B cell (primary cell): Measurements from ENCODE around the gene TRIM24. TPM values are rescaled to one million over a fixed set of nuclear protein-coding genes. Genes with fewer than 3 reads are reported as not detected.

Experiments used
- ATAC-seq: fragments of 200-7000 bp; cut with Tn5 transposase; one replicate; pipeline ENCODE4 v1.10.0; 2021; ENCODE audit warnings: low read depth, mild to moderate bottlenecking, moderate number of reproducible peaks, moderate library complexity
- CTCF ChIA-PET: fragments of 350-600 bp; sonication (Branson Sonifier 250); formaldehyde crosslinking; loops from one replicate; lab custom pipeline; 2021; ENCODE audit warnings: antibody characterized with exemption, inconsistent platforms; lab: Charles Lee
- POLR2A ChIA-PET: fragments of 350-600 bp; sonication (Branson Sonifier 250); formaldehyde crosslinking; loops from one replicate; lab custom pipeline; 2021; ENCODE audit warnings: antibody characterized with exemption; lab: Charles Lee
- DNase-seq: peaks from one replicate; pipeline ENCODE4 v3.0.0; 2013
- H2AFZ ChIP-seq: 2 replicates; pipeline ENCODE4 v1.6.1; 2012; ENCODE audit warnings: mild to moderate bottlenecking, low read depth, low read length; ENCODE audit not compliant: insufficient read depth, poor library complexity, severe bottlenecking
- H3K27ac ChIP-seq, 2 donors: 1 replicate in 1 of 2; 2 replicates in 1 of 2; pipeline ENCODE4 v1.5.1; 2012 to 2013; ENCODE audit warnings: low read length in 2 of 2, mild to moderate bottlenecking in 2 of 2, moderate library complexity in 1 of 2
- H3K27me3 ChIP-seq, 4 experiments: fragments of 200-600 bp in 1 of 4; sonication (generic) in 1 of 4; replicated peaks in 1 of 4; 1 replicate in 2 of 4; 2 replicates in 2 of 4; pipeline versions ENCODE4 v1.6.1 to v1.7.0; 2013 to 2016; ENCODE audit warnings: low read length in 3 of 4, mild to moderate bottlenecking in 2 of 4, mixed read lengths in 1 of 4, moderate library complexity in 1 of 4; ENCODE audit not compliant: insufficient read depth in 4 of 4, control insufficient read depth in 3 of 4; ENCODE audit errors: control extremely low read depth in 1 of 4
- H3K36me3 ChIP-seq, 2 experiments: replicated peaks in 1 of 2; 1 replicate in 1 of 2; 2 replicates in 1 of 2; pipeline versions ENCODE4 v1.6.1 to v1.7.1; 2013; ENCODE audit warnings: low read length in 1 of 2; ENCODE audit not compliant: insufficient read depth in 2 of 2, control insufficient read depth in 1 of 2; ENCODE audit errors: control extremely low read depth in 1 of 2, extremely low read depth in 1 of 2
- H3K4me1 ChIP-seq, 2 donors: fragments of 200-600 bp in 1 of 2; sonication (generic) in 1 of 2; 1 replicate in 1 of 2; 2 replicates in 1 of 2; pipeline versions ENCODE4 v1.5.1 to v1.6.1; 2013 to 2017; ENCODE audit warnings: low read length in 2 of 2; ENCODE audit not compliant: control insufficient read depth in 2 of 2, insufficient read depth in 2 of 2
- H3K4me2 ChIP-seq: replicated peaks from 2 replicates; pipeline ENCODE3; 2012; ENCODE audit warnings: mild to moderate bottlenecking, low read depth, low read length; ENCODE audit not compliant: poor library complexity, severe bottlenecking
- H3K4me3 ChIP-seq, 5 experiments: fragments of 200-600 bp in 1 of 5; sonication (generic) in 1 of 5; 1 replicate in 3 of 5; 2 replicates in 2 of 5; pipeline versions ENCODE4 v1.5.1 to v1.7.0; 2011 to 2016; ENCODE audit warnings: low read length in 4 of 5, mild to moderate bottlenecking in 4 of 5, low read depth in 2 of 5, control low read depth in 1 of 5, moderate library complexity in 1 of 5; ENCODE audit not compliant: insufficient read depth in 1 of 5; ENCODE audit errors: control extremely low read depth in 1 of 5, extremely low read depth in 1 of 5
- H3K79me2 ChIP-seq: fragments of 200-600 bp; sonication (generic); one replicate; pipeline ENCODE4 v1.6.0; 2016; ENCODE audit warnings: low read length; ENCODE audit not compliant: control insufficient read depth, insufficient read depth
- H3K9ac ChIP-seq: fragments of 200-600 bp; sonication (generic); 2 replicates; pipeline ENCODE4 v1.6.1; 2017; ENCODE audit warnings: mild to moderate bottlenecking, low read length, moderate library complexity
- H3K9me3 ChIP-seq, 3 donors: one replicate each; pipeline versions ENCODE4 v1.6.1 to v1.7.1; 2013; ENCODE audit warnings: low read length in 2 of 3; ENCODE audit not compliant: control insufficient read depth in 2 of 3, insufficient read depth in 1 of 3; ENCODE audit errors: control extremely low read depth in 1 of 3
- H4K20me1 ChIP-seq: 2 replicates; pipeline ENCODE4 v1.6.0; 2012; ENCODE audit warnings: mild to moderate bottlenecking, low read length; ENCODE audit not compliant: insufficient read depth, control insufficient read depth, poor library complexity, severe bottlenecking
- H3K27ac Mint-ChIP-seq: one replicate; pipeline ENCODE4 v1.8.0; 2021; ENCODE audit warnings: mixed read lengths
- H3K27me3 Mint-ChIP-seq: one replicate; pipeline ENCODE4 v1.8.0; 2021; ENCODE audit warnings: mixed read lengths
- H3K4me1 Mint-ChIP-seq: one replicate; pipeline ENCODE4 v1.8.0; 2021; ENCODE audit warnings: mixed read lengths
- H3K4me3 Mint-ChIP-seq: one replicate; pipeline ENCODE4 v1.8.0; 2021; ENCODE audit warnings: mixed read lengths
- H3K9me3 Mint-ChIP-seq: one replicate; pipeline ENCODE4 v1.8.0; 2022; ENCODE audit warnings: mixed read lengths; ENCODE audit not compliant: insufficient read depth
- CTCF ChIP-seq: fragments of 200-600 bp; IDR thresholded peaks from one replicate; pipeline ENCODE4 v1.8.0; 2022; ENCODE audit warnings: antibody characterized with exemption, mild to moderate bottlenecking
- EZH2 ChIP-seq: IDR thresholded peaks from 2 replicates; pipeline ENCODE4 v1.6.1; 2012; ENCODE audit warnings: borderline replicate concordance, low read depth, mild to moderate bottlenecking, moderate library complexity, low read length; ENCODE audit not compliant: insufficient read depth, poor library complexity, severe bottlenecking
- WGBS: methylation state at CpG from one replicate; pipeline ENCODE4 v1.1.5; 2013; ENCODE audit warnings: missing lambda C conversion rate; ENCODE audit not compliant: insufficient coverage; 5-methylcytosine and 5-hydroxymethylcytosine counted together
- intact Hi-C: fragments of 100-400 bp; cut with micrococcal nuclease; formaldehyde crosslinking; loops from one replicate; pipeline ENCODE4 v1.10.0; 2022
- polyA plus RNA-seq: library from polyadenylated mRNA; depleted of rRNA; stranded (reverse); fragments of >200 nt; gene quantifications from 2 replicates; pipeline ENCODE4 v1.2.3, GENCODE V29; 2012
- total RNA-seq, 2 donors: library from RNA; stranded (reverse); fragments of 120-200 nt in 1 of 2; gene quantifications; 1 replicate in 1 of 2; 2 replicates in 1 of 2; pipeline versions ENCODE4 v1.2.3 to v1.2.4, GENCODE V29; 2013 to 2022

The TRIM24 gene
- total and polyA plus RNA-seq, 2 donors (not counting 1 experiment from before 2014, with no cell fraction given) = 3.7 to 18.7 TPM

GRCh38 chr7:138505361-138505873, 45.4 kb downstream of the TRIM24 start:
- no peaks in the 10 kb centered on the region for H4K20me1 ChIP-seq
- H3K9me3 ChIP-seq = no peaks in the 10 kb centered on the region
- H3K36me3 ChIP-seq = peaks cover 4 to 15% of the 10 kb centered on the region in 2 experiments
- no peak for DNase-seq
- intact Hi-C loops = no loop called here
- no peak overlapping the region for H3K4me2 ChIP-seq
- TF ChIP-seq CTCF = no peak
- no peak for TF ChIP-seq EZH2
- Mint-ChIP-seq H3K27me3 (no peaks in the 10 kb centered on the region), H3K9me3 (no peaks in the 10 kb centered on the region), H3K27ac (no peak overlapping the region), H3K4me3 (no peak overlapping the region), H3K4me1 (peaks cover 28% of the 10 kb centered on the region)
- ATAC-seq = no peak
- H3K79me2 ChIP-seq = peaks cover 12% of the 10 kb centered on the region
- no peaks in the 10 kb centered on the region for H3K27me3 ChIP-seq
- ChIA-PET CTCF (no interaction called here), POLR2A (no interaction called here)
- no CpG with 5 or more reads among the region's 2 CpGs for WGBS
- no peak overlapping the region for H3K4me3 ChIP-seq
- H3K27ac ChIP-seq = no peak overlapping the region
- no peak overlapping the region for H3K9ac ChIP-seq
- H3K4me1 ChIP-seq = peaks cover 5% of the 10 kb centered on the region in 2 donors
- H2AFZ ChIP-seq = no peak overlapping the region

- CTCF ChIA-PET = no interaction called here
- intact Hi-C loops = no loop called here
- peaks cover 4 to 19% of the 10 kb centered on the region in 2 experiments for H3K36me3 ChIP-seq
- Mint-ChIP-seq H3K9me3 (peaks cover 2% of the 10 kb centered on the region), H3K27me3 (no peaks in the 10 kb centered on the region), H3K27ac (no peak overlapping the region), H3K4me1 (peaks cover 28% of the 10 kb centered on the region), H3K4me3 (no peak overlapping the region)
- WGBS = 0% methylated on average over 1 of the region's 1 CpG
- ATAC-seq = no peak
- H3K9ac ChIP-seq = no peak overlapping the region
- H3K27ac ChIP-seq = no peak overlapping the region
- no peak overlapping the region for H3K4me3 ChIP-seq
- peaks cover 5% of the 10 kb centered on the region in 2 donors for H3K4me1 ChIP-seq
- H3K9me3 ChIP-seq = peaks cover 0 to 8% (median 0%) of the 10 kb centered on the region in 3 donors
- DNase-seq = no peak
- TF ChIP-seq EZH2 (no peak), CTCF (no peak)
- no peaks in the 10 kb centered on the region for H4K20me1 ChIP-seq
- no peak overlapping the region for H3K4me2 ChIP-seq
- H3K27me3 ChIP-seq = no peaks in the 10 kb centered on the region
- peaks cover 4% of the 10 kb centered on the region for H3K79me2 ChIP-seq
- H2AFZ ChIP-seq = no peak overlapping the region
- POLR2A ChIA-PET = no interaction called here
These were observed 46.7 kb downstream of the TRIM24 start for GRCh38 chr7:138506764-138507163.
